HepG2 (cell line): ENCODE measurements around the gene BTK. TPM values are rescaled to one million over a fixed set of nuclear protein-coding genes. Genes with fewer than 3 reads are reported as not detected.

Experiments used
- ATAC-seq: fragments of 200-7000 bp; cut with Tn5 transposase; 3 replicates; pipeline ENCODE4 v1.9.1; 2020; ENCODE audit warnings: mild to moderate bottlenecking, moderate library complexity
- BruUV-seq: library from RNA; stranded (reverse); fragments of 400-500 nt; replicated peaks from 2 replicates; lab custom pipeline; 2021; lab: Mats Ljungman, UMichigan
- CTCF ChIA-PET: fragments of 300-600 bp; formaldehyde crosslinking; extraction: SDS; loops from one replicate; lab custom pipeline; 2021; ENCODE audit warnings: low total read pairs, inconsistent platforms, low intra/inter-chr PET ratio; lab: Yijun Ruan, JAX
- POLR2A ChIA-PET: fragments of 350-600 bp; sonication (Branson Sonifier 250); formaldehyde crosslinking; loops from one replicate; lab custom pipeline; 2020; ENCODE audit warnings: antibody characterized with exemption, inconsistent platforms; lab: Yijun Ruan, JAX
- DNase-seq: peaks from one replicate; pipeline ENCODE4 v3.0.0-alpha.2; 2015; ENCODE audit warnings: low spot score
- FAIRE-seq: peaks from 3 replicates; lab custom pipeline; 2011; peaks lifted over from hg19 to GRCh38; lab: Jason Lieb, UNC
- H2AFZ ChIP-seq: one replicate; pipeline ENCODE4 v1.6.1; 2011; ENCODE audit warnings: low read length, inconsistent platforms
- H3K27ac ChIP-seq: fragments of 300-600 bp; 3 replicates; pipeline ENCODE4 v1.8.0; 2011; ENCODE audit warnings: mixed run types, mild to moderate bottlenecking, mixed read lengths, low read length, inconsistent platforms; ENCODE audit not compliant: insufficient read depth; ENCODE audit errors: extremely low read length
- H3K27me3 ChIP-seq, 2 experiments: fragments of 200-600 bp in 1 of 2; 2 replicates in 1 of 2; 3 replicates in 1 of 2; pipeline versions ENCODE4 v1.6.0 to v1.8.0; 2011; ENCODE audit warnings: low read length in 2 of 2, mild to moderate bottlenecking in 2 of 2, moderate library complexity in 2 of 2, inconsistent platforms in 1 of 2; ENCODE audit not compliant: insufficient read depth in 2 of 2, control insufficient read depth in 1 of 2
- H3K36me3 ChIP-seq, 2 experiments: fragments of 200-600 bp in 1 of 2; replicated peaks in 1 of 2; 2 replicates in 1 of 2; 3 replicates in 1 of 2; pipeline versions ENCODE4 v1.5.1 to v1.8.0; 2011; ENCODE audit warnings: low read length in 2 of 2, inconsistent platforms in 1 of 2; ENCODE audit not compliant: insufficient read depth in 2 of 2, control insufficient read depth in 1 of 2
- H3K4me1 ChIP-seq: 2 replicates; pipeline ENCODE4 v1.5.1; 2012; ENCODE audit warnings: low read length, inconsistent platforms; ENCODE audit not compliant: insufficient read depth
- H3K4me2 ChIP-seq: 2 replicates; pipeline ENCODE4 v1.6.0; 2011; ENCODE audit warnings: low read depth, low read length, inconsistent platforms
- H3K4me3 ChIP-seq, 3 experiments: fragments of 200-600 bp in 1 of 3; sonication (generic), shearing (Covaris generic) in 1 of 3; replicated peaks in 1 of 3; 2 replicates each; pipeline ENCODE4 v1.5.1; 2011 to 2016; ENCODE audit warnings: low read length in 3 of 3, inconsistent platforms in 2 of 3, low read depth in 2 of 3, mild to moderate bottlenecking in 2 of 3, control low read depth in 1 of 3, mixed read lengths in 1 of 3; ENCODE audit not compliant: insufficient read depth in 1 of 3
- H3K79me2 ChIP-seq: one replicate; pipeline ENCODE4 v1.6.1; 2011; ENCODE audit warnings: low read length, inconsistent platforms; ENCODE audit not compliant: insufficient read depth
- H3K9ac ChIP-seq: 2 replicates; pipeline ENCODE4 v1.6.0; 2011; ENCODE audit warnings: mild to moderate bottlenecking, low read depth, low read length, inconsistent platforms; ENCODE audit not compliant: insufficient read depth
- H3K9me3 ChIP-seq: 2 replicates; pipeline ENCODE4 v1.5.1; 2012; ENCODE audit warnings: mild to moderate bottlenecking, low read length
- H4K20me1 ChIP-seq: 2 replicates; pipeline ENCODE4 v1.6.0; 2011; ENCODE audit warnings: inconsistent platforms, mild to moderate bottlenecking, low read length, moderate library complexity; ENCODE audit not compliant: insufficient read depth
- ASH2L ChIP-seq: fragments of 300-600, 200-600 bp; sonication (generic); IDR thresholded peaks from 2 replicates; pipeline ENCODE4 v1.7.0; 2017; ENCODE audit warnings: low read depth, mild to moderate bottlenecking, moderate library complexity, mixed read lengths, low read length; ENCODE audit not compliant: insufficient read length
- CCDC6 ChIP-seq: sonication (generic); formaldehyde crosslinking; IDR thresholded peaks from 2 replicates; pipeline ENCODE4 v1.8.1; 2022; ENCODE audit warnings: mild to moderate bottlenecking, missing genetic modification reagents, moderate library complexity
- EEA1 ChIP-seq: sonication (generic); formaldehyde crosslinking; IDR thresholded peaks from 2 replicates; pipeline ENCODE4 v1.5.1; 2020; ENCODE audit warnings: mild to moderate bottlenecking, missing genetic modification reagents, borderline replicate concordance
- HCFC1 ChIP-seq: fragments of 150-350 bp; IDR thresholded peaks from 2 replicates; pipeline ENCODE4 v1.6.1; 2014; ENCODE audit warnings: low read depth, low read length
- HDAC1 ChIP-seq: sonication (generic); formaldehyde crosslinking; IDR thresholded peaks from 2 replicates; pipeline ENCODE4 v1.5.1; 2020; ENCODE audit warnings: mild to moderate bottlenecking, missing genetic modification reagents
- IKZF1 ChIP-seq: fragments of 450-650 bp; IDR thresholded peaks from 2 replicates; pipeline ENCODE4 v1.7.1; 2016
- PPARG ChIP-seq: conservative IDR thresholded peaks from 2 replicates; pipeline ENCODE4 v1.6.1; 2016; ENCODE audit warnings: missing biosample characterization, missing genetic modification reagents
- SNRNP70 ChIP-seq: fragments of 200-400 bp; formaldehyde crosslinking; IDR thresholded peaks from 2 replicates; pipeline ENCODE4 v1.6.1; 2017; ENCODE audit warnings: mild to moderate bottlenecking, low read depth, low read length, moderate library complexity
- SOX5 ChIP-seq: IDR thresholded peaks from 2 replicates; pipeline ENCODE4 v1.6.1; 2016; ENCODE audit warnings: borderline replicate concordance
- WIZ ChIP-seq: sonication (generic); formaldehyde crosslinking; IDR thresholded peaks from 2 replicates; pipeline ENCODE4 v1.5.1; 2020; ENCODE audit warnings: mild to moderate bottlenecking, missing genetic modification reagents
- ZBTB7B ChIP-seq: sonication (generic); formaldehyde crosslinking; IDR thresholded peaks from 2 replicates; pipeline ENCODE4 v1.4.0; 2020; ENCODE audit warnings: missing genetic modification reagents
- ZNF20 ChIP-seq: sonication (generic); formaldehyde crosslinking; IDR thresholded peaks from 2 replicates; pipeline ENCODE4 v1.4.0; 2020; ENCODE audit warnings: mild to moderate bottlenecking, moderate library complexity, missing genetic modification reagents
- ZNF557 ChIP-seq: sonication (generic); formaldehyde crosslinking; IDR thresholded peaks from 2 replicates; pipeline ENCODE4 v1.4.0; 2020; ENCODE audit warnings: missing genetic modification reagents
- ZNF589 ChIP-seq: sonication (generic); formaldehyde crosslinking; conservative IDR thresholded peaks from 2 replicates; pipeline ENCODE4 v1.8.0; 2022; ENCODE audit warnings: mild to moderate bottlenecking, moderate library complexity, missing genetic modification reagents
- ZNF773 ChIP-seq: sonication (generic); formaldehyde crosslinking; IDR thresholded peaks from 2 replicates; pipeline ENCODE4 v1.4.0; 2020; ENCODE audit warnings: missing genetic modification reagents, borderline replicate concordance
- in situ Hi-C: cut with HindIII; loops from 2 replicates; pipeline ENCODE4 v1.10.0; 2017; ENCODE audit warnings: low pct_unique_long_range_greater_than_20kb; ENCODE audit not compliant: extremely low pct_ligation_motif_present
- intact Hi-C: fragments of 100-400 bp; cut with micrococcal nuclease; formaldehyde crosslinking; loops from one replicate; pipeline ENCODE4 v1.10.0; 2022; ENCODE audit not compliant: unreplicated experiment
- polyA plus RNA-seq, 8 experiments: library from polyadenylated mRNA; depleted of rRNA in 3 of 8; stranded (reverse) in 7 of 8; unstranded in 1 of 8; fragments of >200 nt; fragmentation: Illumina TruSeq in 4 of 8; extraction: Trizol in 4 of 8; gene quantifications; 2 replicates each; pipeline versions ENCODE4 v1.2.1 to v1.2.3, GENCODE V29; 2011 to 2016; ENCODE audit warnings: low read depth in 4 of 8, missing spikeins in 1 of 8, mixed read lengths in 1 of 8; ENCODE audit not compliant: insufficient read depth in 1 of 8
- total RNA-seq, 5 experiments: library from RNA; depleted of rRNA; stranded (reverse); fragments of >200 nt; fragmentation: Illumina TruSeq; extraction: Trizol; gene quantifications; 2 replicates each; pipeline ENCODE4 v1.2.3, GENCODE V29; 2016; ENCODE audit warnings: low read depth in 1 of 5
- TF ChIP-seq, protein P1 (sequence below): sonication (generic); formaldehyde crosslinking; IDR thresholded peaks from 2 replicates; pipeline ENCODE4 v1.8.0; 2022; ENCODE audit warnings: low read depth, missing genetic modification reagents
- TF ChIP-seq, protein P2 (sequence below): sonication (generic); formaldehyde crosslinking; IDR thresholded peaks from 2 replicates; pipeline ENCODE4 v1.8.1; 2023; ENCODE audit warnings: mild to moderate bottlenecking, inconsistent platforms, moderate library complexity, missing genetic modification reagents, borderline replicate concordance
- TF ChIP-seq, protein P3 (sequence below): sonication (generic); formaldehyde crosslinking; IDR thresholded peaks from 2 replicates; pipeline ENCODE4 v1.5.0; 2020; ENCODE audit warnings: missing genetic modification reagents
- TF ChIP-seq, protein P4 (sequence below): IDR thresholded peaks from 2 replicates; pipeline ENCODE4 v1.6.1; 2012; ENCODE audit warnings: low read length, improper control_type of control experiment

Gene BTK
- total and polyA plus RNA-seq, 2 of the 13 experiments (the other 11 are each of a cell fraction or from before 2014, with no cell fraction given): not detected

DNA sequence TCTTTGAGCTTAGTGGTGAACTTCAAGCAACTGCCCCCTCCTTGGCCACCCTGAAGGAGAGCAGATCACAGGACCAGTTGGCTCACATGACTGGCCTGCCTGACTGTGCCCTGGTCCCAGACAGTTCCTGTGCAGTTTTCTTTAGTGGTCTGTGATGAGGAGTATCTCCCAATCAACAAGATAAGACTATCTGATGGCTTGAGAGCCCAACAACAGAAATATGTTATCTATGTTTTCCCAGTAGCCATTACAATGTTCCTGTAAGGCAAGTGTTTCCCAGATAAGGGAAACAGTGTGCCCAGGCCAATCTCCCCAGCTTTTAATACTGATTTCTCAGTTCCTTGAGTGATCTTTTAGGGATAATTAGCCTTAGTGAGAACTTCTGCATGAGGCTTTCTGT lies 23.2 kb downstream of the BTK start:
- intact Hi-C loops: no loop called here
- ATAC-seq (no peak), DNase-seq (no peak), FAIRE-seq (no peak)
- no peaks in the 10 kb centered on the region for H3K4me1 ChIP-seq
- H3K4me2 ChIP-seq: no peak overlapping the region
- H3K27me3 ChIP-seq: no peaks in the 10 kb centered on the region
- H3K36me3 ChIP-seq: no peaks in the 10 kb centered on the region
- H2AFZ ChIP-seq: no peak overlapping the region
- POLR2A ChIA-PET: interaction anchor here (1.4 kb wide), 1 partner anchor 27 kb away, joined by 3 read pairs; no protein-coding TSS in a partner anchor
- H3K9ac ChIP-seq: no peak overlapping the region
- H3K79me2 ChIP-seq: no peaks in the 10 kb centered on the region
- CTCF ChIA-PET: no interaction called here
- BruUV-seq: no TSS peak
- H3K9me3 ChIP-seq: no peaks in the 10 kb centered on the region
- no peak for TF ChIP-seq ZBTB7B (CRISPR knock-in tag)
- no peak for TF ChIP-seq ZNF20 (CRISPR knock-in tag)
- no peak for TF ChIP-seq HCFC1
- TF ChIP-seq, protein P1, sequence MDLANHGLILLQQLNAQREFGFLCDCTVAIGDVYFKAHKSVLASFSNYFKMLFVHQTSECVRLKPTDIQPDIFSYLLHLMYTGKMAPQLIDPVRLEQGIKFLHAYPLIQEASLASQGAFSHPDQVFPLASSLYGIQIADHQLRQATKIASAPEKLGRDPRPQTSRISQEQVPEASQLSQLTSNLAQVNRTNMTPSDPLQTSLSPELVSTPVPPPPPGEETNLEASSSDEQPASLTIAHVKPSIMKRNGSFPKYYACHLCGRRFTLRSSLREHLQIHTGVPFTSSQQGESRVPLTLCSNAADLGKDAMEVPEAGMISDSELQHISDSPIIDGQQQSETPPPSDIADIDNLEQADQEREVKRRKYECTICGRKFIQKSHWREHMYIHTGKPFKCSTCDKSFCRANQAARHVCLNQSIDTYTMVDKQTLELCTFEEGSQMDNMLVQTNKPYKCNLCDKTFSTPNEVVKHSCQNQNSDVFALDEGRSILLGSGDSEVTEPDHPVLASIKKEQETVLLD: no peak
- no peak for TF ChIP-seq SOX5 (CRISPR knock-in tag)
- TF ChIP-seq, protein P2, sequence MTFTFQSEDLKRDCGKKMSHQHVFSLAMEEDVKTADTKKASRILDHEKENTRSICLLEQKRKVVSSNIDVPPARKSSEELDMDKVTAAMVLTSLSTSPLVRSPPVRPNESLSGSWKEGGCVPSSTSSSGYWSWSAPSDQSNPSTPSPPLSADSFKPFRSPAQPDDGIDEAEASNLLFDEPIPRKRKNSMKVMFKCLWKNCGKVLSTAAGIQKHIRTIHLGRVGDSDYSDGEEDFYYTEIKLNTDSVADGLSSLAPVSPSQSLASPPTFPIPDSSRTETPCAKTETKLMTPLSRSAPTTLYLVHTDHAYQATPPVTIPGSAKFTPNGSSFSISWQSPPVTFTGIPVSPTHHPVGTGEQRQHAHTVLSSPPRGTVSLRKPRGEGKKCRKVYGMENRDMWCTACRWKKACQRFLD (CRISPR knock-in tag): no peak
- TF ChIP-seq EEA1 (CRISPR knock-in tag): no peak
- TF ChIP-seq WIZ (CRISPR knock-in tag): no peak
- TF ChIP-seq, protein P3, sequence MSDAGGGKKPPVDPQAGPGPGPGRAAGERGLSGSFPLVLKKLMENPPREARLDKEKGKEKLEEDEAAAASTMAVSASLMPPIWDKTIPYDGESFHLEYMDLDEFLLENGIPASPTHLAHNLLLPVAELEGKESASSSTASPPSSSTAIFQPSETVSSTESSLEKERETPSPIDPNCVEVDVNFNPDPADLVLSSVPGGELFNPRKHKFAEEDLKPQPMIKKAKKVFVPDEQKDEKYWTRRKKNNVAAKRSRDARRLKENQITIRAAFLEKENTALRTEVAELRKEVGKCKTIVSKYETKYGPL: no peak
- TF ChIP-seq HDAC1 (CRISPR knock-in tag): no peak
- no peak for TF ChIP-seq CCDC6 (CRISPR knock-in tag)
- TF ChIP-seq ASH2L: no peak
- TF ChIP-seq PPARG (CRISPR knock-in tag): no peak
- no peak for TF ChIP-seq IKZF1
- TF ChIP-seq ZNF589 (CRISPR knock-in tag): no peak
- TF ChIP-seq, protein P4, sequence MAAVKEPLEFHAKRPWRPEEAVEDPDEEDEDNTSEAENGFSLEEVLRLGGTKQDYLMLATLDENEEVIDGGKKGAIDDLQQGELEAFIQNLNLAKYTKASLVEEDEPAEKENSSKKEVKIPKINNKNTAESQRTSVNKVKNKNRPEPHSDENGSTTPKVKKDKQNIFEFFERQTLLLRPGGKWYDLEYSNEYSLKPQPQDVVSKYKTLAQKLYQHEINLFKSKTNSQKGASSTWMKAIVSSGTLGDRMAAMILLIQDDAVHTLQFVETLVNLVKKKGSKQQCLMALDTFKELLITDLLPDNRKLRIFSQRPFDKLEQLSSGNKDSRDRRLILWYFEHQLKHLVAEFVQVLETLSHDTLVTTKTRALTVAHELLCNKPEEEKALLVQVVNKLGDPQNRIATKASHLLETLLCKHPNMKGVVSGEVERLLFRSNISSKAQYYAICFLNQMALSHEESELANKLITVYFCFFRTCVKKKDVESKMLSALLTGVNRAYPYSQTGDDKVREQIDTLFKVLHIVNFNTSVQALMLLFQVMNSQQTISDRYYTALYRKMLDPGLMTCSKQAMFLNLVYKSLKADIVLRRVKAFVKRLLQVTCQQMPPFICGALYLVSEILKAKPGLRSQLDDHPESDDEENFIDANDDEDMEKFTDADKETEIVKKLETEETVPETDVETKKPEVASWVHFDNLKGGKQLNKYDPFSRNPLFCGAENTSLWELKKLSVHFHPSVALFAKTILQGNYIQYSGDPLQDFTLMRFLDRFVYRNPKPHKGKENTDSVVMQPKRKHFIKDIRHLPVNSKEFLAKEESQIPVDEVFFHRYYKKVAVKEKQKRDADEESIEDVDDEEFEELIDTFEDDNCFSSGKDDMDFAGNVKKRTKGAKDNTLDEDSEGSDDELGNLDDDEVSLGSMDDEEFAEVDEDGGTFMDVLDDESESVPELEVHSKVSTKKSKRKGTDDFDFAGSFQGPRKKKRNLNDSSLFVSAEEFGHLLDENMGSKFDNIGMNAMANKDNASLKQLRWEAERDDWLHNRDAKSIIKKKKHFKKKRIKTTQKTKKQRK: no peak
- TF ChIP-seq ZNF773 (CRISPR knock-in tag): no peak
- TF ChIP-seq ZNF557 (CRISPR knock-in tag): no peak
- no peak for TF ChIP-seq SNRNP70
- in situ Hi-C loops: no loop called here
- H3K27ac ChIP-seq: no peak overlapping the region
- no peak overlapping the region for H3K4me3 ChIP-seq
- no peaks in the 10 kb centered on the region for H4K20me1 ChIP-seq
